Smooth muscle cell (in vitro differentiated cells): ENCODE results near the gene TOP3A. TPM values are rescaled to one million over a fixed set of nuclear protein-coding genes. Genes with fewer than 3 reads are reported as not detected.

ENCODE experiments used
- DNase-seq: peaks from one replicate; lab custom pipeline; 2025; ENCODE audit not compliant: unreplicated experiment; lab: John Stamatoyannopoulos, UW
- H2AFZ ChIP-seq: fragments of 200-600 bp; sonication (generic); 2 replicates; pipeline ENCODE4 v1.6.0; 2016; ENCODE audit warnings: antibody characterized with exemption, low read depth, mild to moderate bottlenecking
- H3F3A ChIP-seq: fragments of 200-600 bp; sonication (generic); 2 replicates; pipeline ENCODE4 v1.6.0; 2017; ENCODE audit warnings: antibody characterized with exemption, low read depth
- H3K27ac ChIP-seq: fragments of 200-600 bp; sonication (generic); 2 replicates; pipeline ENCODE4 v1.5.1; 2016; ENCODE audit warnings: low read depth, mild to moderate bottlenecking
- H3K27me3 ChIP-seq: fragments of 200-600 bp; sonication (generic); 2 replicates; pipeline ENCODE4 v1.6.1; 2016; ENCODE audit warnings: low read depth, mild to moderate bottlenecking
- H3K36me3 ChIP-seq: fragments of 200-600 bp; sonication (generic); 2 replicates; pipeline ENCODE4 v1.5.1; 2016; ENCODE audit warnings: low read depth
- H3K4me1 ChIP-seq: fragments of 200-600 bp; sonication (generic); 2 replicates; pipeline ENCODE4 v1.5.1; 2016; ENCODE audit warnings: low read depth
- H3K4me2 ChIP-seq: fragments of 200-600 bp; sonication (generic); 2 replicates; pipeline ENCODE4 v1.6.0; 2016; ENCODE audit warnings: mild to moderate bottlenecking
- H3K4me3 ChIP-seq: fragments of 200-600 bp; sonication (generic); 2 replicates; pipeline ENCODE4 v1.5.1; 2016; ENCODE audit warnings: mild to moderate bottlenecking
- H3K79me2 ChIP-seq: fragments of 200-600 bp; sonication (generic); 2 replicates; pipeline ENCODE4 v1.6.0; 2016; ENCODE audit warnings: low read depth, mild to moderate bottlenecking
- H3K9ac ChIP-seq: fragments of 200-600 bp; sonication (generic); 2 replicates; pipeline ENCODE4 v1.6.0; 2016; ENCODE audit warnings: low read depth
- H3K9me3 ChIP-seq: fragments of 200-600 bp; sonication (generic); replicated peaks from 2 replicates; pipeline ENCODE4 v1.5.1; 2016; ENCODE audit warnings: low read depth
- H4K20me1 ChIP-seq: fragments of 200-600 bp; sonication (generic); 2 replicates; pipeline ENCODE4 v1.6.0; 2016; ENCODE audit warnings: low read depth
- CTCF ChIP-seq: fragments of 200-600 bp; sonication (generic); IDR thresholded peaks from 2 replicates; pipeline ENCODE4 v1.5.1; 2017; ENCODE audit warnings: borderline replicate concordance, mild to moderate bottlenecking, antibody characterized with exemption; ENCODE audit not compliant: insufficient read depth, poor library complexity, severe bottlenecking
- WGBS: methylation state at CpG from one replicate; pipeline ENCODE4 v1.1.7; 2016; ENCODE audit warnings: low lambda C conversion rate; 5-methylcytosine and 5-hydroxymethylcytosine counted together
- polyA plus RNA-seq: library from polyadenylated mRNA; unstranded; fragments of >200 nt; fragmentation: Nextera tagmentation; extraction: Ambion mirVana; gene quantifications from 2 replicates; pipeline ENCODE4 v1.2.1, GENCODE V29; 2016
- total RNA-seq: library from RNA; depleted of rRNA; stranded (reverse); fragments of >200 nt; gene quantifications from 2 replicates; pipeline ENCODE4 v1.2.3, GENCODE V29; 2014

The TOP3A gene
- total and polyA plus RNA-seq, 2 experiments from 2014 or later: 14.6 to 40.9 TPM

- Histone ChIP-seq H3K9me3 (no peaks in the 10 kb centered on the region), H3K4me2 (no peak overlapping the region), H3K9ac (no peak overlapping the region), H3K4me1 (peaks cover 9% of the 10 kb centered on the region), H3F3A (no peaks in the 10 kb centered on the region), H3K27ac (peak overlapping the region; percentile 19), H4K20me1 (peaks cover 34% of the 10 kb centered on the region), H3K27me3 (no peaks in the 10 kb centered on the region), H2AFZ (no peak overlapping the region), H3K4me3 (no peak overlapping the region), H3K36me3 (no peaks in the 10 kb centered on the region), H3K79me2 (peaks cover 8% of the 10 kb centered on the region)
- 76% methylated on average over 14 of the region's 14 CpGs for WGBS
- DNase-seq: peak; percentile 6
- no peak for TF ChIP-seq CTCF
Observed at GRCh38 chr17:18235743-18236256, 79.0 kb downstream of the TOP3A start.

GRCh38 chr17:18234853-18235380 is 79.9 kb downstream of the TOP3A start:
- no peaks in the 10 kb centered on the region for H3K27me3 ChIP-seq
- no peak overlapping the region for H3K4me3 ChIP-seq
- H3K4me2 ChIP-seq: no peak overlapping the region
- peaks cover 18% of the 10 kb centered on the region for H3K4me1 ChIP-seq
- H3K36me3 ChIP-seq: no peaks in the 10 kb centered on the region
- no peak overlapping the region for H3K9ac ChIP-seq
- 98% methylated on average over 22 of the region's 22 CpGs for WGBS
- no peaks in the 10 kb centered on the region for H3F3A ChIP-seq
- peaks cover 42% of the 10 kb centered on the region for H4K20me1 ChIP-seq
- peaks cover 17% of the 10 kb centered on the region for H3K79me2 ChIP-seq
- no peak overlapping the region for H2AFZ ChIP-seq
- H3K9me3 ChIP-seq: no peaks in the 10 kb centered on the region
- no peak for TF ChIP-seq CTCF
- H3K27ac ChIP-seq: peak overlapping the region; percentile 19
- no peak for DNase-seq

GRCh38 chr17:18233803-18234518 is 80.8 kb downstream of the TOP3A start:
- Histone ChIP-seq H3K9me3 (no peaks in the 10 kb centered on the region), H3K79me2 (peaks cover 26% of the 10 kb centered on the region), H3K27ac (no peak overlapping the region), H3K27me3 (no peaks in the 10 kb centered on the region), H3K4me2 (no peak overlapping the region), H2AFZ (no peak overlapping the region), H3K9ac (no peak overlapping the region), H3F3A (no peaks in the 10 kb centered on the region), H4K20me1 (peaks cover 52% of the 10 kb centered on the region), H3K4me1 (peaks cover 19% of the 10 kb centered on the region), H3K36me3 (no peaks in the 10 kb centered on the region), H3K4me3 (no peak overlapping the region)
- WGBS: 99% methylated on average over 22 of the region's 22 CpGs
- TF ChIP-seq CTCF: no peak
- DNase-seq: no peak
